ENCODE data around the gene RNF26.

- TF ChIP-seq POLR2AphosphoS5 (IDR thresholded peaks at IDR 0.05; ENCODE audit: borderline replicate concordance, low read depth, low read length), result no peak
- no peak for TF ChIP-seq FOXP2 (optimal IDR thresholded peaks at IDR 0.05; ENCODE audit: control extremely low read depth, extremely low read length, insufficient read depth)
Measured at GRCh38 chr11:119347940-119348605, 13.7 kb downstream of the RNF26 start.

Measured in SK-N-MC (cell line).